ENCODE measurements around the gene GLT8D1.

The GLT8D1 gene

DNA sequence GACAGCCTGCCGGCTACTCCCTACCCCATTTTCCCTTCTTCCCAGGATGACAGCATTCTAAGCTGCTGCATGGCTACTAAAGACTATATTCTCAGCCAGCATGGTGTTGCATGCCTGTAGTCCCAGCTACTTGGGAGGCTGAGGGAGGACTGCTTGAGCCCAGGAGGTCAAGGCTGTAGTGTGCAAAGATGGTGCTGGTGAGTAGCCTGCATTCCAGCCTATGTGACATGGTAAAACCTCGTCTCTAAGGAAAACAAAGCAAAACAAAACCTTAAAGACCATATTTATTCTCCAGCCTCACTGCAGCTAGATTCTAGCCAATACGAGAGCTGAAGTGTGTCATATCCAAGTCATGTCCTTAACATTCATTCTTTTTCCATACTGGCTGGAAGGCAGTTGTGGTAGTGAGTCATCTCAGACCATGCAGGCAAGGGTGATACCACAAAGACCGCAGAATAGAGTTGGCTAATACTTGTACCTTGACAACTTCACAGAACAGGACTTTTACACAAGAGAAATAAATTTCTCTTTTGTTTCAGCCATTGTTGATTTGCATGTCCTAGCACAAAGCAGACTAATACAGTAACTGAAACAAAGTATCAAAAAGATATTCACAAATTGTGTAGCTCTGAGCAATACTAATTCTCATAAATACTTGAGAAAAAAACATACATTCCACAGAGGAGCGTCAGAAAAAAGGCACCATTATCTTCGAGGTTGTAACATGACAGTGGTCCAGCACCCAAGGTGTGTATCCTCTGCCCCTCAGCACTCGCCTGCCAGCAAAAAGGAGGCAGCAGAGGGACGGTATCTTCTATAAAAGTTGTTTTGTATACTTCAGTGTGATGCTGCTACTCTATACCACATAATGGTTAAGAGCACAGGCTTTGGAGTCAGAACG is 34.7 kb downstream of the GLT8D1 start:
- Histone ChIP-seq H3K9me3 (ENCODE audit: control insufficient read depth, insufficient read depth, low read length) (no peaks in the 10 kb centered on the region), H3K4me1 (ENCODE audit: control insufficient read depth, insufficient read depth, low read length) (no peaks in the 10 kb centered on the region), H3K36me3 (ENCODE audit: control insufficient read depth, insufficient read depth, low read length) (no peaks in the 10 kb centered on the region), H3K4me3 (ENCODE audit: low read depth, low read length) (no peak overlapping the region), H3K27me3 (ENCODE audit: control insufficient read depth, insufficient read depth, low read length) (no peaks in the 10 kb centered on the region), H3K9ac (ENCODE audit: low read depth, low read length) (no peak overlapping the region)

DNA sequence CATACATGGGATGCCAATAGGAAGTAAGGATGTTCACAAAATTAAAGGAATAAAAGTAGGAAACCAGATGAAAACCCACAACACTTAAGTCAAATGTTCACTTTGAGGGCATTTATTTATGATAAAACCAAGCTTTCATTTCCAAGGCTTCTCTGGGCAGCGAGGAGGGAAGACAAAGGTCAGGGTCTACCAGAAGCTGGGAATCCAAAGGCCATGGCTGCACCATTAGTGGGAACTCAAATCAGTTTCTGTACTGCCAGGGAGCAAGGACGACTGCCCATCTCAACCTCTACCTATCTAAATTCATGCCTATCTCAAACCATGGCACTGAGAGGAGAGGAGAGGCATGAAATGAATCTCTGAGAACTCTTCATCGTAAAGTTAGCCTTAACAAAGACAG is 42.5 kb downstream of the GLT8D1 start:
- Histone ChIP-seq H3K27me3 (ENCODE audit: control insufficient read depth, insufficient read depth, low read length) (no peaks in the 10 kb centered on the region), H3K9ac (ENCODE audit: low read depth, low read length) (no peak overlapping the region), H3K36me3 (ENCODE audit: control insufficient read depth, insufficient read depth, low read length) (peaks cover 14% of the 10 kb centered on the region), H3K4me3 (ENCODE audit: low read depth, low read length) (no peak overlapping the region), H3K4me1 (ENCODE audit: control insufficient read depth, insufficient read depth, low read length) (no peaks in the 10 kb centered on the region), H3K9me3 (ENCODE audit: control insufficient read depth, insufficient read depth, low read length) (no peaks in the 10 kb centered on the region)

DNA sequence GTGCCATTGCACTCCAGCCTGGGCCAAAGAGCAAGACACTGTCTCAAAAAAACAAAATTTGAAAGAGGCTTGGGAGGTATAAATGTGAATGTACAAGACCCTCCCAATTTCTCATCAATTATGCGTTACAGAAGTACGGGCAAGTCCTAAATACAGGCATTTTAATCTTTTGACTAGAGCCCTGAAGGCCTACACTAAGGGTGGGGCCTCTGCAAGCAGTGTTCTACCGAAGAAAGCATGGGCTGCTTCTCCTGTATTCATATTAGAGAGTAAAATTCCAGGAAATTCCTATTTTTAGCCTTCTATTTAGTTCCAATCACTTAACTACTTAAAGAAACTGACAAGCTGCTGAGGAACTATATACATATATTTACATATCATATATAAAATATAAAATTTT is 45.5 kb downstream of the GLT8D1 start:
- no peaks in the 10 kb centered on the region for H3K27me3 ChIP-seq (ENCODE audit: control insufficient read depth, insufficient read depth, low read length)
- no peak overlapping the region for H3K9ac ChIP-seq (ENCODE audit: low read depth, low read length)
- H3K4me1 ChIP-seq (ENCODE audit: control insufficient read depth, insufficient read depth, low read length): no peaks in the 10 kb centered on the region
- no peaks in the 10 kb centered on the region for H3K9me3 ChIP-seq (ENCODE audit: control insufficient read depth, insufficient read depth, low read length)
- peaks cover 18% of the 10 kb centered on the region for H3K36me3 ChIP-seq (ENCODE audit: control insufficient read depth, insufficient read depth, low read length)
- no peak overlapping the region for H3K4me3 ChIP-seq (ENCODE audit: low read depth, low read length)

DNA sequence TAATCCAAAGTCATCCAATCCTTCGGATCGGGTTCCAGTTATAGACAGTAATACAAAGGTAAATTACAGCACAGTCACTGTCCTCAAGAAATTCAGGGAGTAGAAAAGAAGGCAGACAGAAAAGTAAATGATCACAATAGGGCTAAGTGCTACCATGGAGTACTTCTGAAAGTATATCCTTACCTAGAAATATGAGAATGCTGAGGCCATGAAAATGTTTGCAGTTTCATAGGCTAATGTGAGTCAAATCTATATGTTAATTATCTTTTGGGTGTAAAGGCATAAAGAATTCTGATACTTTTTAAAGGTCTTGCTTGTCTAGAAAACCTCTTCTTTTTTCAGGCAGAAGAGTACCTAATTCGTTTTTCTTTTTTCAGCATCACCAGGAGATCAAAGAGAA is 49.7 kb downstream of the GLT8D1 start:
- Histone ChIP-seq H3K4me3 (ENCODE audit: low read depth, low read length) (no peak overlapping the region), H3K27me3 (ENCODE audit: control insufficient read depth, insufficient read depth, low read length) (no peaks in the 10 kb centered on the region), H3K9me3 (ENCODE audit: control insufficient read depth, insufficient read depth, low read length) (no peaks in the 10 kb centered on the region), H3K4me1 (ENCODE audit: control insufficient read depth, insufficient read depth, low read length) (no peaks in the 10 kb centered on the region), H3K9ac (ENCODE audit: low read depth, low read length) (no peak overlapping the region), H3K36me3 (ENCODE audit: control insufficient read depth, insufficient read depth, low read length) (peaks cover 19% of the 10 kb centered on the region)

DNA sequence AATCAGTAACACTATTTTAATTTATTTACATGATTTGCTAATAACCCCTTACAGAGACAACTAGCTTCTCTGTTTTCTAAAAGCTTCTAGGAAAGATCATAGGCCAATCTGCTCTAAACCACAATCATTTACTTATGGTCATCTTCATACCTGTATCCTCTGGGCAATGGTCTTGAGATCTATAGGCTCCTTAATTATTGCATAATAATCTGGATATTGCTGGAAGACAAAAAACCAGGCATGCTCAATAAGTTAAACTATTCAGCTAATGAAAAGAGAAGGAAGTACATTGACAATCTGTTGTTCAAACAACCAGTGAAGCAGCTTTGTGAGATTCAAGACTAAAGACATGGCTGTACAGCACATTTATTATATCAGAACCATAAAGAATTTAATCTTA is 54.0 kb downstream of the GLT8D1 start:
- H3K9ac ChIP-seq (ENCODE audit: low read depth, low read length): no peak overlapping the region
- no peaks in the 10 kb centered on the region for H3K4me1 ChIP-seq (ENCODE audit: control insufficient read depth, insufficient read depth, low read length)
- peaks cover 16% of the 10 kb centered on the region for H3K36me3 ChIP-seq (ENCODE audit: control insufficient read depth, insufficient read depth, low read length)
- no peaks in the 10 kb centered on the region for H3K27me3 ChIP-seq (ENCODE audit: control insufficient read depth, insufficient read depth, low read length)
- no peak overlapping the region for H3K4me3 ChIP-seq (ENCODE audit: low read depth, low read length)
- H3K9me3 ChIP-seq (ENCODE audit: control insufficient read depth, insufficient read depth, low read length): no peaks in the 10 kb centered on the region

DNA sequence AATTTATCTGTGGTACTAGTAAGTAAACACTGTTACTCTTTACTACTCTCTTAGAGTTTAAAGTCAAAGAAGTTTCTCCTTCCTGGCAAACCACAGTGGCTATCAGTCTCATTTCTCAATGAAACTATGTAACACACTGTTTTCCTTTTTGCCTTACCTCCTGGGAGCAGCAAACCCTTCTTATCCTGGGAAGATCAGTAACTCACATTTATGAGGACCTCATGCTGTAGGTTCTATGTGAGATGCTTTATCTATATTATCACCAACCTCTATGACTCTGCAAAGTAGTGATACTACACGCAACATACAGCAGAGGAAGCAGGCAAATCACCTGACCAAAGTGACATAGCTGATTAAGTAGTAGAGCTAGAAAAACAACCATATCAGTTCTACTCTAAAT is 55.2 kb downstream of the GLT8D1 start:
- Histone ChIP-seq H3K27me3 (ENCODE audit: control insufficient read depth, insufficient read depth, low read length) (no peaks in the 10 kb centered on the region), H3K36me3 (ENCODE audit: control insufficient read depth, insufficient read depth, low read length) (peaks cover 16% of the 10 kb centered on the region), H3K4me1 (ENCODE audit: control insufficient read depth, insufficient read depth, low read length) (no peaks in the 10 kb centered on the region), H3K9ac (ENCODE audit: low read depth, low read length) (no peak overlapping the region), H3K4me3 (ENCODE audit: low read depth, low read length) (no peak overlapping the region), H3K9me3 (ENCODE audit: control insufficient read depth, insufficient read depth, low read length) (no peaks in the 10 kb centered on the region)

DNA sequence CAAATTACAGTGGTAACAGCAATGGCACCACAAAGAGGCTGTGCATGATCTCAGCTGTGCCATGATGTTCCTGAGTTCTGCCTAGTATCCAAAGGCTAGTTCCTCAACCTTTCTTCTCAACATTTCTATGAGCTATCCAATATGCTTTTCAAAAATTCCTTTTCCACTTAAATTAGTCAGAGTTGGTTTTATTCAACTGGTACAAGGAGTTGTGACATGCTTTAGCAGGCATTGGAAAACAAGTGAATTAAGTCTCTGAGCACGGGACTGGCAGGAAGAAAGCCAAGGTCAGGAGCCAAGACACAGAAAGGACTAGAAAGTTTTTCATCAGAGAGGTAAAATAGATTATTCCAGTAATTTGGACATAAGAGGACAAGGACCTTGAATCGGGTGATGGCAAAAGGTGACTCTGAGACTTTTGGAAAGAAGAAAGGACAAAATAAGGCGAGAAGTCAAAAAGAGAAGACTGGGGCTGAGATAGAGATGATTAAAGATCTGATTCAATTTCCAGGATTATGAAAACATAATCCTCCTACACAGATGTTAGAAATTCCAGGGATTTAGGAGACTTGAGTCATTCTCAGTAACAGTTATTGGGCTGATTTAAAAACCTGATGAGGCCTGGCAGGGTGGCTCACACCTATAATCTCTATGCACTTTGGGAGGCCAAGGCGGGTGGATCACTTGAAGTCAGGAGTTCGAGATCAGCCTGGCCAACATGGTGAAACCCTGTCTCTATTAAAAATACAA is 56.0 kb downstream of the GLT8D1 start:
- H3K4me1 ChIP-seq (ENCODE audit: control insufficient read depth, insufficient read depth, low read length): no peaks in the 10 kb centered on the region
- no peak overlapping the region for H3K9ac ChIP-seq (ENCODE audit: low read depth, low read length)
- H3K36me3 ChIP-seq (ENCODE audit: control insufficient read depth, insufficient read depth, low read length): peaks cover 11% of the 10 kb centered on the region
- no peak overlapping the region for H3K4me3 ChIP-seq (ENCODE audit: low read depth, low read length)
- no peaks in the 10 kb centered on the region for H3K9me3 ChIP-seq (ENCODE audit: control insufficient read depth, insufficient read depth, low read length)
- H3K27me3 ChIP-seq (ENCODE audit: control insufficient read depth, insufficient read depth, low read length): no peaks in the 10 kb centered on the region

DNA sequence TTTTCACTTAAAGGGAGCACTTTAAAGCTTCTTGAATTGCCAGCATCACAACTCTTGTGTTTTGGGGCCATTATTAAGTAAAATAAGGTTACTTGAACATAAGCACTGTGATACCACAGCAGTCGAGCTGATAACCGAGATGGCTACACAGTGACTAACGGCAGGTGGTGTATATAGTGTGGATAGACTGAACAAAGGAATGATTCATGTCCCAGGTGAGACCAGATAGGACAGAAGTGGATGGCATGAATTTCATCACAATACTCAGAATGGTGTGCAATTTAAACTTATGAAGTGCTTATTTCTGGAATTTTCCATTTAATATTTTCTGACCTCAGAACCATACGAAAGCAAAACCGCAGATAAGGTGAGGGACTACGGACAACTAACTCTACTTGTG is 60.0 kb downstream of the GLT8D1 start:
- H3K36me3 ChIP-seq (ENCODE audit: control insufficient read depth, insufficient read depth, low read length): peaks cover 10% of the 10 kb centered on the region
- H3K4me3 ChIP-seq (ENCODE audit: low read depth, low read length): no peak overlapping the region
- no peaks in the 10 kb centered on the region for H3K27me3 ChIP-seq (ENCODE audit: control insufficient read depth, insufficient read depth, low read length)
- H3K4me1 ChIP-seq (ENCODE audit: control insufficient read depth, insufficient read depth, low read length): no peaks in the 10 kb centered on the region
- H3K9me3 ChIP-seq (ENCODE audit: control insufficient read depth, insufficient read depth, low read length): no peaks in the 10 kb centered on the region
- no peak overlapping the region for H3K9ac ChIP-seq (ENCODE audit: low read depth, low read length)

Measured in iPS-15b (cell line).